HG02610 (cell line): Measurements from ENCODE around the gene HSD17B3.
"Not testable (repeated sequence)": the region's sequence is repeated elsewhere in the genome, so short reads cannot be mapped to it uniquely, and the experiment has no call there.

ENCODE experiments used
- ATAC-seq: cut with Tn5 transposase; IDR thresholded peaks from one replicate; pipeline ENCODE4 v1.9.1; 2021; ENCODE audit warnings: mild to moderate bottlenecking, moderate library complexity; ENCODE audit not compliant: unreplicated experiment

HSD17B3 gene

GRCh38 chr9:96302021-96302420 lies at the start of gene HSD17B3:
HSD17B3 (minus strand) TSS chr9:96302176; CDS start chr9:96302104, 72 bp downstream.
- no peak for ATAC-seq

GRCh38 chr9:96350866-96351265 lies 48.9 kb upstream of the HSD17B3 start:
- ATAC-seq = no peak

- ATAC-seq = no peak
Observed at GRCh38 chr9:96348261-96348660, 46.3 kb upstream of the HSD17B3 start.

GRCh38 chr9:96345551-96345950 lies 43.6 kb upstream of the HSD17B3 start:
- ATAC-seq = no peak

GRCh38 chr9:96344458-96345180 lies 42.6 kb upstream of the HSD17B3 start:
- ATAC-seq = no peak

GRCh38 chr9:96343515-96344360 lies 41.8 kb upstream of the HSD17B3 start:
- no peak for ATAC-seq

GRCh38 chr9:96342571-96343245 lies 40.7 kb upstream of the HSD17B3 start:
- ATAC-seq = no peak

GRCh38 chr9:96340707-96341106 lies 38.7 kb upstream of the HSD17B3 start:
- ATAC-seq = no peak

GRCh38 chr9:96338299-96338698 lies 36.3 kb upstream of the HSD17B3 start:
- ATAC-seq = no peak

GRCh38 chr9:96333958-96334357 lies 32.0 kb upstream of the HSD17B3 start:
- no peak for ATAC-seq

GRCh38 chr9:96331236-96331947 lies 29.4 kb upstream of the HSD17B3 start:
- ATAC-seq = no peak

GRCh38 chr9:96327694-96328352 lies 25.8 kb upstream of the HSD17B3 start:
- ATAC-seq = no peak

GRCh38 chr9:96323169-96323568 lies 21.2 kb upstream of the HSD17B3 start:
- no peak for ATAC-seq

- ATAC-seq = not testable (repeated sequence)
Observed at GRCh38 chr9:96322736-96323135, 20.8 kb upstream of the HSD17B3 start.

- ATAC-seq = not testable (repeated sequence)
Observed at GRCh38 chr9:96322210-96322609, 20.2 kb upstream of the HSD17B3 start.

- no peak for ATAC-seq
Observed at GRCh38 chr9:96321515-96321914, 19.5 kb upstream of the HSD17B3 start.

GRCh38 chr9:96320749-96321280 lies 18.8 kb upstream of the HSD17B3 start:
- ATAC-seq = no peak

- ATAC-seq = no peak
Observed at GRCh38 chr9:96318921-96319565, 17.1 kb upstream of the HSD17B3 start.

GRCh38 chr9:96317335-96317980 lies 15.5 kb upstream of the HSD17B3 start:
- ATAC-seq = no peak
